Calu3 (cell line): Measurements from ENCODE around the gene RNF113B. TPM values are rescaled to one million over a fixed set of nuclear protein-coding genes. Genes with fewer than 3 reads are reported as not detected.
A peak's percentile ranks its signal among the peaks of the same experiment; 100 is the strongest.

ENCODE experiments used
- BruUV-seq: library from RNA; stranded (reverse); fragments of 400-500 nt; replicated peaks from 2 replicates; lab custom pipeline; 2021; lab: Mats Ljungman, UMichigan
- CTCF ChIA-PET: fragments of 300-600 bp; sonication (Branson Sonifier 250); formaldehyde crosslinking; loops from one replicate; lab custom pipeline; 2022; ENCODE audit warnings: antibody characterized with exemption; lab: Charles Lee
- DNase-seq: peaks from one replicate; pipeline ENCODE4 v3.0.0; 2022
- H3K27ac Mint-ChIP-seq: one replicate; pipeline ENCODE4 v1.8.0; 2022; ENCODE audit warnings: mixed read lengths; ENCODE audit not compliant: unreplicated experiment
- H3K27me3 Mint-ChIP-seq: one replicate; pipeline ENCODE4 v1.8.0; 2022; ENCODE audit warnings: mixed read lengths; ENCODE audit not compliant: unreplicated experiment
- H3K36me3 Mint-ChIP-seq: one replicate; pipeline ENCODE4 v1.8.0; 2022; ENCODE audit warnings: mild to moderate bottlenecking, moderate library complexity, mixed read lengths; ENCODE audit not compliant: insufficient read depth, unreplicated experiment
- H3K4me1 Mint-ChIP-seq: one replicate; pipeline ENCODE4 v1.8.0; 2022; ENCODE audit warnings: mild to moderate bottlenecking, low read depth, mixed read lengths; ENCODE audit not compliant: unreplicated experiment
- H3K4me3 Mint-ChIP-seq: one replicate; pipeline ENCODE4 v1.8.0; 2022; ENCODE audit warnings: mild to moderate bottlenecking, low read depth, moderate library complexity, mixed read lengths; ENCODE audit not compliant: unreplicated experiment
- H3K9me3 Mint-ChIP-seq: one replicate; pipeline ENCODE4 v1.8.0; 2022; ENCODE audit warnings: low read depth, mixed read lengths; ENCODE audit not compliant: unreplicated experiment
- intact Hi-C: fragments of 100-400 bp; cut with micrococcal nuclease; formaldehyde crosslinking; loops from one replicate; pipeline ENCODE4 v1.10.0; 2022; ENCODE audit not compliant: unreplicated experiment
- total RNA-seq: library from RNA; stranded (reverse); gene quantifications from 2 replicates; pipeline ENCODE4 v1.2.3, GENCODE V29; 2022
- TF ChIP-seq, protein P1 (sequence below): fragments of 200-600 bp; IDR thresholded peaks from one replicate; pipeline ENCODE4 v1.8.0; 2022; ENCODE audit warnings: antibody characterized with exemption; ENCODE audit not compliant: unreplicated experiment

Gene RNF113B
- total RNA-seq, 1 experiment from 2014 or later: not detected

DNA sequence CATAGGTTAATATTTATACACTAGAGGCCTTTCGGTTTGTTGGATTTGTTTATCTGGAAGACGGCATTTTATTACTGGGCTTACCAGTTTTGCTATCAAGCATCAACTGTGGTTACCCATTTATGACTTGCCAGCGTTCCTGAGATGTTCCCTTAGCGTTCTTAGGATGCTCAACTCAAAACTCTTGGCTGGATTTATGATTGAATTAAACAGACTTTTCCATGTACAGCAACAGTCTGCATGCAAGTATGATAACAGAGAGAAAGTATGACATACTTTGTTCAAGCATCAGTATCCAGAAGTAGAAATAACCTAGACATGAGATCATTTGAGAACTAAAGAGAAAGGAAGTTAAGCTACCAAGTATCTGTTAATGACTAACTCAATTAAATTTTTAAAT is 29.9 kb upstream of the RNF113B start:
- DNase-seq: no peak
- no TSS peak for BruUV-seq
- H3K27me3 Mint-ChIP-seq: no peaks in the 10 kb centered on the region
- H3K4me3 Mint-ChIP-seq: peak overlapping the region; percentile 25
- CTCF ChIA-PET: no interaction called here
- no peaks in the 10 kb centered on the region for H3K36me3 Mint-ChIP-seq
- H3K9me3 Mint-ChIP-seq: peaks cover 5% of the 10 kb centered on the region
- peaks cover 17% of the 10 kb centered on the region for H3K4me1 Mint-ChIP-seq
- TF ChIP-seq, protein P1, sequence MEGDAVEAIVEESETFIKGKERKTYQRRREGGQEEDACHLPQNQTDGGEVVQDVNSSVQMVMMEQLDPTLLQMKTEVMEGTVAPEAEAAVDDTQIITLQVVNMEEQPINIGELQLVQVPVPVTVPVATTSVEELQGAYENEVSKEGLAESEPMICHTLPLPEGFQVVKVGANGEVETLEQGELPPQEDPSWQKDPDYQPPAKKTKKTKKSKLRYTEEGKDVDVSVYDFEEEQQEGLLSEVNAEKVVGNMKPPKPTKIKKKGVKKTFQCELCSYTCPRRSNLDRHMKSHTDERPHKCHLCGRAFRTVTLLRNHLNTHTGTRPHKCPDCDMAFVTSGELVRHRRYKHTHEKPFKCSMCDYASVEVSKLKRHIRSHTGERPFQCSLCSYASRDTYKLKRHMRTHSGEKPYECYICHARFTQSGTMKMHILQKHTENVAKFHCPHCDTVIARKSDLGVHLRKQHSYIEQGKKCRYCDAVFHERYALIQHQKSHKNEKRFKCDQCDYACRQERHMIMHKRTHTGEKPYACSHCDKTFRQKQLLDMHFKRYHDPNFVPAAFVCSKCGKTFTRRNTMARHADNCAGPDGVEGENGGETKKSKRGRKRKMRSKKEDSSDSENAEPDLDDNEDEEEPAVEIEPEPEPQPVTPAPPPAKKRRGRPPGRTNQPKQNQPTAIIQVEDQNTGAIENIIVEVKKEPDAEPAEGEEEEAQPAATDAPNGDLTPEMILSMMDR: no peak
- intact Hi-C loops: no loop called here
- peak overlapping the region; percentile 53 for H3K27ac Mint-ChIP-seq

DNA sequence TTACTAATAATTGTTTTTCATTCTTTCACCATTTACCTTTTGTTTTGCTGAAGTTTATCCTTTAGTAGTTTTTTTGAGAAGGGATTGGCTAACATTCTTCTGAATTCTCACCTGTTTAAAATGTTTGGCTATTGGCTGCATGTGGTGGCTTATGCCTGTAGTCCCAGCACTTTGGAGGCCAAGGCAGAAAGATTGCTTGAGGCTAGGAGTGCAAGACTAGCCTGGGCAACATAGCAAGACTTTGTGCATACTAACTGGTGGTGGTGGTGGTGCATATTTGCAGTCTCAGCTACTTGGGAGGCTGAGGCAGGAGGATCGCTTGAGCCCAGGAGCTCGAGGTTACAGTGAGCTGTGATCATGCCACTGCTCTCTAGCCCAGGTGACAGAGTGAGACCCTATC is 27.5 kb upstream of the RNF113B start:
- Mint-ChIP-seq H3K4me3 (no peak overlapping the region), H3K27me3 (no peaks in the 10 kb centered on the region), H3K4me1 (peaks cover 17% of the 10 kb centered on the region), H3K27ac (no peak overlapping the region), H3K9me3 (peaks cover 5% of the 10 kb centered on the region), H3K36me3 (no peaks in the 10 kb centered on the region)
- TF ChIP-seq, protein P1: no peak
- CTCF ChIA-PET: interaction anchor here (0.6 kb wide), 1 partner anchor 59 kb away, joined by 6 read pairs; no protein-coding TSS in a partner anchor
- no peak for DNase-seq
- BruUV-seq: no TSS peak
- intact Hi-C loops: no loop called here

DNA sequence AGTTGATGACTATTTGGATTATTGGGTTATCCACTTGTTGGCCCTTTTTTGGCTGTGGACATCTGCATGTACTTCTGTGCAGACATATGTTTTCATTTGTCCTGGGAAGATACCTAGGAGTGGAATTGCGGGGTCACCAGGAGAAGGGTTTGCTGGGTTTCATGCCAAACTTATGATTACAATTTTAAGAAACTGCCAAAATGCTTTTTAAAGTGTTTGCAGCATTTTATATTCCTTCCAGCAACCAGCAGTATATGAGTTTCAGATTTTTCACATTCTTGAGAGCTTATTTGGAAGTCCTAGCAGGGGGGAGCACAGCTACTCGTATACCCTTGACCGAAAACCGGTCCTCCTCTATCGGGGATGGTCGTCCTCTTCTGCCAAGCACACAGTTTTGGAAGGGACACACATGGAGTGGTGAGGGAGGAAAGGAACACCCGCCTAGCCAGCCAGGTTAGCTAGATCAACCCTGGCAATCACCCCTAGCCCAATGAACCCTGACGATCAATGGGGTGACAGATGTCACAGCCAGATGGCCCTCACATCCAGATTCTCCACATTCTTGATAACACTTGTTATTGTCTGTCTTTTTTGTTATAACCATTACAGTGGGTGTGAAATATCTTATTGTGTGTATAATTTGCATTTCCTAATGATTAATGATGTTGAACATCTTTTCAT is 26.7 kb upstream of the RNF113B start:
- no peak overlapping the region for H3K4me3 Mint-ChIP-seq
- H3K27me3 Mint-ChIP-seq: no peaks in the 10 kb centered on the region
- peaks cover 17% of the 10 kb centered on the region for H3K4me1 Mint-ChIP-seq
- BruUV-seq: no TSS peak
- CTCF ChIA-PET: no interaction called here
- DNase-seq: no peak
- intact Hi-C loops: no loop called here
- no peaks in the 10 kb centered on the region for H3K36me3 Mint-ChIP-seq
- TF ChIP-seq, protein P1: no peak
- no peak overlapping the region for H3K27ac Mint-ChIP-seq
- H3K9me3 Mint-ChIP-seq: peaks cover 5% of the 10 kb centered on the region

DNA sequence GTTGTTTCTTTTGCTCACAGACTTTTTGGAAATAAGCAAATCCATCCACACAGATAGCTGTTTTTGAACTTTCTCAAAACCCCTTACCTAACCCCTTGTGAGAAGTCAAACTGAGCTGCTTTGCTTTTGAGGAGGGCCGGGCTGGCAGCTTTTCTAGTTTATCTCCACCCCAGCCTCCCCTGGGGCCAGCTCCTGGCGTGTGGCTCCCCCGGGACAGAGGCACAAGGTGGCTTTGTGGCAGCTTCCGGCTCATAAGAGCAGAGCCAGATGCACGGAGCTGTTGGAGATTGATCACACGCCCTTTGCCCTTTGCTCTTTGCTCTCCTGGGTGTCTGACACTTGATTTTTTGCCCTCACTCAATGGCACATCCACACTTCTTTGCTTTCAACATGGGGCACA is 24.9 kb upstream of the RNF113B start:
- H3K4me1 Mint-ChIP-seq: peaks cover 4% of the 10 kb centered on the region
- peaks cover 5% of the 10 kb centered on the region for H3K9me3 Mint-ChIP-seq
- TF ChIP-seq, protein P1: no peak
- CTCF ChIA-PET: no interaction called here
- H3K4me3 Mint-ChIP-seq: no peak overlapping the region
- no TSS peak for BruUV-seq
- no peaks in the 10 kb centered on the region for H3K36me3 Mint-ChIP-seq
- intact Hi-C loops: no loop called here
- DNase-seq: no peak
- no peaks in the 10 kb centered on the region for H3K27me3 Mint-ChIP-seq
- no peak overlapping the region for H3K27ac Mint-ChIP-seq
